Upper lobe of left lung (tissue), 6 donors: ENCODE measurements around the gene PDE8A. TPM values are rescaled to one million over a fixed set of nuclear protein-coding genes. Genes with fewer than 3 reads are reported as not detected.
"Not testable (repeated sequence)": the region's sequence is repeated elsewhere in the genome, so short reads cannot be mapped to it uniquely, and the experiment has no call there.

Experiments
- ATAC-seq, 2 donors: fragments of 200-7000 bp; cut with Tn5 transposase; one replicate each; pipeline ENCODE4 v1.9.1; 2022; ENCODE audit warnings: mild to moderate bottlenecking in 2 of 2, moderate library complexity in 2 of 2; ENCODE audit not compliant: low FRiP score in 2 of 2
- DNase-seq, 2 donors: peaks; one replicate each; pipeline ENCODE4 v3.0.0-alpha.2; 2019 to 2020
- H3K27ac ChIP-seq, 4 donors: fragments of 200-600 bp; sonication (generic); one replicate each; pipeline ENCODE4 v1.5.1; 2016 to 2019
- H3K27me3 ChIP-seq, 4 donors: fragments of 200-600 bp; sonication (generic); one replicate each; pipeline ENCODE4 v1.5.1; 2017 to 2019
- H3K36me3 ChIP-seq, 4 donors: fragments of 200-600 bp; sonication (generic); one replicate each; pipeline ENCODE4 v1.5.1; 2016 to 2019
- H3K4me1 ChIP-seq, 4 donors: fragments of 200-600 bp; sonication (generic); one replicate each; pipeline ENCODE4 v1.5.1; 2018 to 2019
- H3K4me3 ChIP-seq, 4 donors: fragments of 200-600 bp; sonication (generic); one replicate each; pipeline ENCODE4 v1.5.1; 2017 to 2019; ENCODE audit warnings: mild to moderate bottlenecking in 2 of 4, moderate library complexity in 1 of 4
- H3K9me3 ChIP-seq, 4 donors: fragments of 200-600 bp; sonication (generic); one replicate each; pipeline ENCODE4 v1.5.1; 2018 to 2019
- EP300 ChIP-seq, 4 donors: sonication (generic); formaldehyde crosslinking; IDR thresholded peaks; one replicate each; pipeline ENCODE4 v1.5.1; 2017; ENCODE audit warnings: antibody characterized with exemption in 4 of 4, control low read depth in 2 of 4
- POLR2A ChIP-seq, 4 donors: fragments of 450-650 bp; IDR thresholded peaks; one replicate each; pipeline ENCODE4 v1.5.1; 2016 to 2017; ENCODE audit warnings: antibody characterized with exemption in 4 of 4, mild to moderate bottlenecking in 2 of 4
- POLR2AphosphoS5 ChIP-seq, 2 donors: sonication (generic); formaldehyde crosslinking; IDR thresholded peaks; one replicate each; pipeline ENCODE4 v1.5.1; 2017; ENCODE audit warnings: antibody characterized with exemption in 2 of 2
- WGBS, 2 donors: methylation state at CpG; one replicate each; pipeline ENCODE4 v1.1.5; 2017 to 2018; 5-methylcytosine and 5-hydroxymethylcytosine counted together
- total RNA-seq, 6 donors: library from RNA; depleted of rRNA in 4 of 6; stranded (reverse); fragments of >200 nt in 4 of 6; gene quantifications; one replicate each; pipeline versions ENCODE4 v1.1.0 to v1.2.1, GENCODE V29; 2016 to 2021
- TF ChIP-seq, protein P1 (sequence below), 6 experiments: fragments of 450-650 bp in 4 of 6; fragments of 200-600 bp in 2 of 6; sonication (generic) in 2 of 6; IDR thresholded peaks; one replicate each; pipeline ENCODE4 v1.5.1; 2016 to 2019; ENCODE audit warnings: antibody characterized with exemption in 6 of 6
- donor health status: DM: no; HTN: no; CAD: no; lungs with moderate emphysema.
- donor health status: DM: no; HTN: yes; CAD: no; lungs with severe emphysema.

The PDE8A gene
- total RNA-seq, 6 donors from 2014 or later, result 36.5 to 66.0 (median 48.4) TPM

DNA sequence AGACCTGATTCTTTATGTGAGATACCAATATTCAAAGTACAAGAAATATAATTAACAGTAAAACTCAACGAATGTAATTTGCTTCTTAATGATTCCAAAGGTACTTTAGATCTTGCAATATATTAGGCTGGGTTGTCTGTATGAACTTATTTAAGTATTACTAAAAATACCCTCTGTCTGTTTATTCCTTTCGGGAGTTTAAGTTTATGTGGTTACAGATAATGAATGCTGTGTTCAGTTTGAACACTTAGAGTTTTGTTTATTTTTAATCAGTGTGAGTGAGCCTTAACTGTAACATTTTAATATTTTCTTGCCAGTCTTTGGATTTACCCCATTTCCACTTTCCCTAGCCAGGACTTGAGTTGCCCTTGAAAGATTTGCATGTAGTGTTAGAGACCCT lies 3.5 kb downstream of the PDE8A start:
- Histone ChIP-seq H3K27me3 (no peaks in the 10 kb centered on the region), H3K4me3 (no peak overlapping the region), H3K36me3 (no peaks in the 10 kb centered on the region), H3K27ac (no peak overlapping the region), H3K9me3 (no peaks in the 10 kb centered on the region), H3K4me1 (peaks cover 19 to 40% (median 24%) of the 10 kb centered on the region in 4 donors)
- WGBS, 2 donors, result 52% methylated on average over 2 of the region's 2 CpGs
- TF ChIP-seq, protein P1, sequence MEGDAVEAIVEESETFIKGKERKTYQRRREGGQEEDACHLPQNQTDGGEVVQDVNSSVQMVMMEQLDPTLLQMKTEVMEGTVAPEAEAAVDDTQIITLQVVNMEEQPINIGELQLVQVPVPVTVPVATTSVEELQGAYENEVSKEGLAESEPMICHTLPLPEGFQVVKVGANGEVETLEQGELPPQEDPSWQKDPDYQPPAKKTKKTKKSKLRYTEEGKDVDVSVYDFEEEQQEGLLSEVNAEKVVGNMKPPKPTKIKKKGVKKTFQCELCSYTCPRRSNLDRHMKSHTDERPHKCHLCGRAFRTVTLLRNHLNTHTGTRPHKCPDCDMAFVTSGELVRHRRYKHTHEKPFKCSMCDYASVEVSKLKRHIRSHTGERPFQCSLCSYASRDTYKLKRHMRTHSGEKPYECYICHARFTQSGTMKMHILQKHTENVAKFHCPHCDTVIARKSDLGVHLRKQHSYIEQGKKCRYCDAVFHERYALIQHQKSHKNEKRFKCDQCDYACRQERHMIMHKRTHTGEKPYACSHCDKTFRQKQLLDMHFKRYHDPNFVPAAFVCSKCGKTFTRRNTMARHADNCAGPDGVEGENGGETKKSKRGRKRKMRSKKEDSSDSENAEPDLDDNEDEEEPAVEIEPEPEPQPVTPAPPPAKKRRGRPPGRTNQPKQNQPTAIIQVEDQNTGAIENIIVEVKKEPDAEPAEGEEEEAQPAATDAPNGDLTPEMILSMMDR (IDR thresholded peaks at IDR 0.05), result no peak
- TF ChIP-seq EP300 (IDR thresholded peaks at IDR 0.05), result no peak
- TF ChIP-seq POLR2AphosphoS5 (IDR thresholded peaks at IDR 0.05), result no peak
- TF ChIP-seq POLR2A (IDR thresholded peaks at IDR 0.05), result no peak
- DNase-seq (no peak), ATAC-seq (no peak)

DNA sequence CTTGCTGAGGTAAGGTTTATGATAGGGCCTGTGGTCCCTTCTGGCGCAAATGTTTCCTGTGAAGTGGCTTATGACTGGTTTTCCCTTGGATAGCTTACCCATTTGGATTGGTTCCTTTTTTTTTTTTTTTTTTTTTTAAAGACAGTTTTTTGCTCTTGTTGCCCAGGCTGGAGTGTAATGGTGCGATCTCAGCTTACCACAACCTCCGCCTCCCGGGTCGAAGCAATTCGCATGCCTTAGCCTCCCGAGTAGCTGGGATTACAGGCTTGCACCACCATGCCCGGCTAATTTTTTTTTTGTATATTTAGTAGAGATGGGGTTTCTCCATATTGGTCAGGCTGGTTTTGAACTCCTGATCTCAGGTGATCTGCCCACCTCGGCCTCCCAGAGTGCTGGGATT lies 5.7 kb downstream of the PDE8A start:
- H3K9me3 ChIP-seq, result not testable (repeated sequence)

DNA sequence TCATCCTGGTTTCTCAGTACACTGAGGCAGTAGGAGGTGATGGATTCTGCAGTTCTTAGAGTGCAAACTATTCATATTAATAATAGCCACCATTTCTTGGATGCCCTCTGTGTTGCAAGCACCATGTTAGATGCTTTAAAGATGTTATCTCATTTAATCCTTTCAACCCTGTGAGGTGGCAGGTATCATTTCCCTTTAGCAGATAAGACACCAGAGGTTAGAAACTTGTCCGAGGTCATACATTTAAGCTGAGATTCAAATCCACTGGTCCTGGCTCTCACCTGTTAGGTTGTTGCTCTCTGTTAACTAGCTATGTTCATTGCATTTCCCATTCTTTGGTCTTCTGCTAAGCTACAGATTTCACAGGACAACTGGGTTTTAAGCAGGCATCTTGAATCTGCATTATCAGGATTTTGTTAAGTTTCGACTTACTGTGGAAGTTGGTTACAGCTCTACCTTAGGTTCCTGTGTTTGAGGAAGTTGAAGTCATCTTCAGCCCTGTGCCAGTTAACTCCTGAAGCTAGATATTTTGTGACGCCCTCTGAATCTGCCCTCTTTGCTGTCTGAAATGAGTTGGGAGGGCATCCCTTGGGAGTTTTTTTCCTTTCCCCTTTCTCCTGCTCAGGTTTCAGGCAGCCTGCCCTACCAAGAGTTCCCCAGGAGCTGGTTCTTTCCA lies 6.4 kb downstream of the PDE8A start:
- ATAC-seq, result no peak
- no peak for DNase-seq
- TF ChIP-seq EP300 (IDR thresholded peaks at IDR 0.05), result no peak
- TF ChIP-seq, protein P1 (IDR thresholded peaks at IDR 0.05), result no peak
- TF ChIP-seq POLR2AphosphoS5 (IDR thresholded peaks at IDR 0.05), result no peak
- TF ChIP-seq POLR2A (IDR thresholded peaks at IDR 0.05), result no peak
- H3K27ac ChIP-seq, result no peak overlapping the region
- no peak overlapping the region for H3K4me3 ChIP-seq
- H3K36me3 ChIP-seq, result no peaks in the 10 kb centered on the region
- WGBS, 2 donors, result 85 to 89% methylated on average over 3 of the region's 3 CpGs
- H3K27me3 ChIP-seq, result no peaks in the 10 kb centered on the region
- no peaks in the 10 kb centered on the region for H3K9me3 ChIP-seq
- peaks cover 21 to 30% (median 26%) of the 10 kb centered on the region in 4 donors for H3K4me1 ChIP-seq

More for the DNA sequence above, 5.7 kb downstream of the PDE8A start:
- DNase-seq, H3K4me3 ChIP-seq, H3K27me3 ChIP-seq, ATAC-seq, H3K27ac ChIP-seq, H3K36me3 ChIP-seq: not testable (repeated sequence)
- 90 to 98% methylated on average over 9 of the region's 9 CpGs for WGBS, 2 donors
- H3K4me1 ChIP-seq, result peaks cover 22 to 38% (median 29%) of the 10 kb centered on the region in 4 donors

DNA sequence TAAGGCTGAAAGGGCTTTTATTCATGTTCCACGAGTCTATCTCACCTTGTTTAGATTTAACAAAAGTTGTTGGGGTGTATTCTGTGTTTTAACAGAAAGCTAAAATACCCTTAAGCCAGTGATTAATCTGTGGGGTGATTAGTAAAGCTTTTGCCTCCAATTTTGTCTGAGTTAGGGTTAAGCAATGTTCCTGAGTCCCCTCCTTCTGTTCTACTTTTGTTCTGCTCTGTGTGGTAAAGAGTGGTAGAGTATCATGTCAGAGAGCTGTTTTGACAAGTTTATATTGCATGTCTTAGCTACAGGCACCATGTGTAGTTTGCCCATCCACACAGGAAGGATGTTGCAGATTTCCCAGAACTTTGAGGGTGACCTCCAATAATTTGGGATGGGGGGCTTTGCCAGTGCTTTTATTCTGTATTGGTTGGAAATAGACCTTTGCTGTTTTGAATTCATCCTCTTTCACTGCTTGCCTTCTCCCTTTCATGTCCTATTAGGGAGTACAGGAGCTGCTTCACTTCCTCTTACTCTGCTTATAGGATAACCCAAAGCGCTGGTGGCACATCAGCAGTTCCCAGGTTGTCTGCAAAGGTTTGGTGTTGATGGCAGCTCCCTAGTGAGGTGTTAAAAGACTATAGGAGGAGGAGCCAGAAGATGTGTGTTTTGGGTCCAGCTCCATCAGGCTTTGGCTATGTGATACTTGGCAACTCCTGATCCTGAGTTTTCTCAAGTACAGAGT lies 7.4 kb downstream of the PDE8A start:
- Histone ChIP-seq H3K27me3 (no peaks in the 10 kb centered on the region), H3K4me1 (peaks cover 11 to 21% (median 19%) of the 10 kb centered on the region in 4 donors), H3K4me3 (no peak overlapping the region), H3K9me3 (no peaks in the 10 kb centered on the region), H3K27ac (no peak overlapping the region), H3K36me3 (no peaks in the 10 kb centered on the region)
- DNase-seq (no peak), ATAC-seq (no peak)
- WGBS, 2 donors, result 71 to 74% methylated on average over 2 of the region's 2 CpGs
- TF ChIP-seq, protein P1 (IDR thresholded peaks at IDR 0.05), result no peak
- TF ChIP-seq POLR2A (IDR thresholded peaks at IDR 0.05) (no peak), POLR2AphosphoS5 (IDR thresholded peaks at IDR 0.05) (no peak), EP300 (IDR thresholded peaks at IDR 0.05) (no peak)

DNA sequence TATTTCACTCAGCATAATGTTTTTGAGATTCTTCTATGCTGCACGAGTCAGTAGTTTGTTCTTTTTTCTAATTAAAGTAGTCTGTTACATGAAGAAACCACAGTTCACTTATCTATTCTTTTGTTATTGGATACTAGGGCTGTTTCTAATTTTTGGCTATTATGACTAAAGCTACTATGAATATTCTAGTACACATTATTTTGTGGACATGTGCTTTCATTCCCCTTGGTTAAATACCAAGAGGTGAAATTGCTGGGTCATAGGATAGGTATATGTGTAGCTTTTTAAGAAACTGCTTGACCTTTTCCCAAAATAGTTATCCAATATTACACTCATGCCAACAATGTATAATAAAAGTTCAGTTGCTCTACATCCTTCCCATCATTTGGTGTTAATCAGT lies 8.9 kb downstream of the PDE8A start:
- Histone ChIP-seq H3K27ac (no peak overlapping the region), H3K36me3 (no peaks in the 10 kb centered on the region), H3K27me3 (no peaks in the 10 kb centered on the region), H3K4me1 (peaks cover 8 to 18% (median 11%) of the 10 kb centered on the region in 4 donors), H3K4me3 (no peak overlapping the region), H3K9me3 (no peaks in the 10 kb centered on the region)
- ATAC-seq, result no peak
- 89 to 95% methylated on average over 1 of the region's 1 CpG for WGBS, 2 donors
- TF ChIP-seq EP300 (IDR thresholded peaks at IDR 0.05) (no peak), POLR2A (IDR thresholded peaks at IDR 0.05) (no peak)
- DNase-seq, result no peak
